Epithelial cell of esophagus (primary cell): ENCODE measurements around the gene LIFR.
"Not testable (repeated sequence)": the region's sequence is repeated elsewhere in the genome, so short reads cannot be mapped to it uniquely, and the experiment has no call there.

ENCODE experiments used
- DNase-seq: peaks from one replicate; pipeline ENCODE4 v3.0.0; 2010; ENCODE audit warnings: low read depth
- H3K4me3 ChIP-seq: 2 replicates; pipeline ENCODE4 v1.5.1; 2011; ENCODE audit warnings: mild to moderate bottlenecking, low read length, control low read depth
- CTCF ChIP-seq: IDR thresholded peaks from 2 replicates; pipeline ENCODE4 v1.5.1; 2011; ENCODE audit warnings: low read depth, mild to moderate bottlenecking, low read length, control low read depth, inconsistent platforms; ENCODE audit not compliant: insufficient read depth; ENCODE audit errors: missing control alignments

LIFR gene

GRCh38 chr5:38600329-38601045 lies 44.0 kb upstream of the LIFR start:
- TF ChIP-seq CTCF = no peak
- DNase-seq = peak; percentile 75
- H3K4me3 ChIP-seq = no peak overlapping the region

- peak; percentile 13 for DNase-seq
- H3K4me3 ChIP-seq = not testable (repeated sequence)
Measured at GRCh38 chr5:38599751-38600150, 43.3 kb upstream of the LIFR start.

- no peak for TF ChIP-seq CTCF
- no peak overlapping the region for H3K4me3 ChIP-seq
- DNase-seq = peak; percentile 80
Measured at GRCh38 chr5:38598994-38599617, 42.7 kb upstream of the LIFR start.

GRCh38 chr5:38598296-38598993 lies 42.0 kb upstream of the LIFR start:
- no peak overlapping the region for H3K4me3 ChIP-seq
- no peak for DNase-seq

GRCh38 chr5:38596981-38597380 lies 40.5 kb upstream of the LIFR start:
- no peak overlapping the region for H3K4me3 ChIP-seq
- TF ChIP-seq CTCF = no peak
- DNase-seq = no peak

More at GRCh38 chr5:38598296-38598993, 42.0 kb upstream of the LIFR start:
- no peak for TF ChIP-seq CTCF

- peak; percentile 20 for DNase-seq
- no peak overlapping the region for H3K4me3 ChIP-seq
- TF ChIP-seq CTCF = no peak
Measured at GRCh38 chr5:38595132-38595745, 38.8 kb upstream of the LIFR start.

- no peak for TF ChIP-seq CTCF
- no peak for DNase-seq
- H3K4me3 ChIP-seq = no peak overlapping the region
Measured at GRCh38 chr5:38593959-38594358, 37.5 kb upstream of the LIFR start.
